Esophagus muscularis mucosa (tissue), 3 donors: ENCODE measurements around the gene HBB.

Experiments used
- CTCF ChIP-seq, 3 experiments: fragments of 200-600 bp in 2 of 3; fragments of 450-650 bp in 1 of 3; sonication (generic) in 2 of 3; IDR thresholded peaks; one replicate each; pipeline ENCODE4 v1.5.1; 2017 to 2019; ENCODE audit warnings: antibody characterized with exemption in 3 of 3, mild to moderate bottlenecking in 2 of 3, moderate library complexity in 1 of 3
- POLR2A ChIP-seq: fragments of 450-650 bp; IDR thresholded peaks from one replicate; pipeline ENCODE4 v1.6.1; 2017; ENCODE audit warnings: antibody characterized with exemption, moderate library complexity, mild to moderate bottlenecking, low read depth
- POLR2AphosphoS5 ChIP-seq, 2 donors: sonication (generic); formaldehyde crosslinking; IDR thresholded peaks; one replicate each; pipeline ENCODE4 v1.6.1; 2017; ENCODE audit warnings: antibody characterized with exemption in 2 of 2

- no peak for TF ChIP-seq CTCF (IDR thresholded peaks at IDR 0.05)
- TF ChIP-seq POLR2AphosphoS5 (IDR thresholded peaks at IDR 0.05) = no peak
- no peak for TF ChIP-seq POLR2A
Observed at GRCh38 chr11:5203366-5203765, 23.5 kb downstream of the HBB start.
